Measurements from ENCODE around the gene STAT4.
A peak's percentile ranks its signal among the peaks of the same experiment; 100 is the strongest.

The STAT4 gene

DNA sequence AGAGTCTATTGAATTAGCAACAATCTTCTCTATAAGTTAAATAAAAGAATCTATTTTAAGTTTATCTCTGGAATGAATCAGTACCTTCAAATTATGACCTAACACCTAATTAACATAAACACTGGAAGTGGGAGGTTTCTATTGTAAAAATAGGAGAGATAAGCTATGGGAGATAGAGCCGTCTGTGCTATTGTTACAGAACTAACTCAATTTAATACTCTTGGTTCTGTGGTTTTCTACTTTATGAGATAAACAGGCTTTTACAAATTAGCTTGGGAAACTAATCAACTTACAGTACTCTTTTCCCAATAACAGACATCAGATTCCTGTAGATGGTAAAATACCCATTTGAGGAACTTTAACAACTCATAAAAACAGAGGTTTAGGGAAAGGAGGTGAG lies 111.2 kb downstream of the STAT4 start:
- DNase-seq: no peak

DNA sequence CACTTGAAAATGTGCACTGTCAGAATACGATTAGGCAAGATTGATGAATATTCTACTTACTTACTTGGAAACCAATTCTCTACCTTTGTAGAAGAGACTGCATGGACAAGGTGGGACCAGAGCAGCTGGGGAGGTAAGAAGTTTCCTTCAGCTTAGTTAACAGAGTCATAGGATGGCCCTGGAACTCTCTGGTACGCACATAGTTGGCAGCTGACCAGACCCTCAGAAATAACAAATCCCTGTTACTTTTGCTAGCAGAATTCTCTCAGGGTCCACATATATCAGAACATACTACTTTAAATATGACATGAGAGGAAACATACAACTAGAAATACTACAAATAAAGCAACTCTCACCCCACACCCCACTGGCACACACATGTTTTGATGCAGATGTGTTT lies 112.1 kb downstream of the STAT4 start:
- no peak for DNase-seq

DNA sequence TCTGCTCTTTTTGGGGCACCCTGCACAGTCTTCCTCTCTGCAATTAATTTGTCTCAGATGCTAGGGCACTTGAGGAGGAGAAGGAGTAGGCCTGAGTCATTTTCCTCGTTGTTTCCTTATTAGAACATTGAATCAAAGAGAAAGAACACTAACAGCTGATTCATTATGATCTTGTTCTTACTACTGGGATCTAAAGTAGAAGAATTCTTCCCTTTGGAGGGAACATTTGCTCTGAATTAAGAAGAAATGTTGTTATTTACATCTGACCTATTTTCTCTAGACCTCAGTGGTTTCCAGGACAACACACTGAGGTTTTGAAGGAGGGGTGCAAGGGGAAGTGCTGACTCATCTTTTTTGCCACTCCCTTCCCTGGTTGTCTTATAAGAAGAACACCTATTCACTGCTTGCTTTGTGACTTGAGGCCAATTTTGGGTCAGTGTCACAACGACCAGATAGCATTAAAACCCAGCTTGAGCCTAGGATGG lies 112.5 kb downstream of the STAT4 start:
- peak; percentile 79 for DNase-seq

DNA sequence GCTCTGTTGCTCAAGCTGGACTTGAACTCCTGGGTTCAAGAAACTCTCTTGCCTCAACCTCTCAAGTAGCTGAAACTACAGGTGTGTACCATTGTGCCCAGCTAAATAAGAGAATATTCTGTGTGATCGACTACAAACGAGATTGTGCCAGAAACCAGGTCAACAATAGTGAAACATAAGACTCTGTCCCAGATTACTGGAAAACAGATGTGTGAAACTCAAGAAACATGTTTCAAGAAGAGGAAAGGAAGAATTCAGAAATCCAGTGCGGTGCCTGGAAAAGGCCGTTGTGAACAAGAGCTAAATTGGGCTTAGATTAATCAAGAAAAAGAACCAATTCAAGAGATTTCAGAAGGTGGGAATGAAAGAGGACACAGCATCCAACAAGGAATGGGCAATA lies 113.4 kb downstream of the STAT4 start:
- no peak for DNase-seq

DNA sequence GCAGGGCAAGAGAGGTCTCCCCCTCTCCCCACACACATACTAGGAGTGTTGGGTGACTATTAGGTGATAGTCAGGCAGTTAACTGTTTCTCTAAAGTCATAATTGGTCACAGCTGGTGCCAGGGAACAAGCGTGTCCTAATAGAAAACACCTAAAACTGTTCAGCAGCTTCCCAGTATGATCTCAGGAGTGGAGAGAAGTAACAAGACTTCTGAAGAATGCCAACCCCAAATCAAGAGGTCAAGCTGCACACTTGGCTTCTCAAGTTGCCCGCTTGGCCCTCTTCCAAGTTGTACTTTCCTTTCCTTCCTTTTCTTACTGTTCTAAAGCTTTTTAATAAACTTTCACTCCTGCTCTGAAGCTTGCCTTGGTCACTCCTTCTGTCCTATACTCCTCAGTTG lies 114.4 kb downstream of the STAT4 start:
- no peak for DNase-seq

DNA sequence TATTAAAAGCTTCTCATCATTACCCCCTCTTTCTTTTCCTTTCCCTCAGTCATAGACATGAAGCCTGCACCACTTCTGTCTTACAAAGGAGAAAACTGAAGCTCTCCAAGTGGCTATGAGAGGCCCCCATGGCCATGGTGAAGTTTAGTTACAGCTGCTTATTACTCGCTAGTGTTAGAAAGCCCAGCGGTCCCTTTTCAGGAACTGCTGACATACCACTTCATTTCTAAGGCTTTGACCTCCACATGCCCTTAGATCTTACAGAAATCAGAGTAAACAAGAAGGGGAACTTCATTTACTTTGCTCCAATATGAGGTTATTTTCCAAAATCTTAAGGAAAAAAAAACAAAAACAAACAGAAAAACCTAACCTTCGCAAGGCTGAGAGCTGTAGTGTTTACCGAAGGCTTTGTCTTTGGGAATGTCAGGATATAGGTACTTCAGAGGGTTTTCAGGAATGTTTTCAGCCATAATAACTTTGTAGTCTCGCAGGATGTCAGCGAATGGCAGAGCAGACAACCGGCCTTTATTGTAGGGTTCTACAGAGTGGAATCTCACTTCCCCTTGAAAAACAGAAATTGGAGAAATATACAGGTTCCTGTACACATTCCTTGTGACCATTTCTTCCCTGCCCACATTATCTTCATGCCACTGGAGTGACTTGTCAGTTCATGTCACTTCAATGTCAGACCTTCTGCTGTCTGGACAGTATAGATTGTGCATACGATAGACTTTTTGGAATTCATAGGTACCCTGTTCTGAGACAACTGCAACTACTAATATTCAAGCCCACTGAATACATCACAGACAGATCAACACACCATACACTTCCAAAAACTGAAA lies 118.0 kb downstream of the STAT4 start:
- no peak for DNase-seq

DNA sequence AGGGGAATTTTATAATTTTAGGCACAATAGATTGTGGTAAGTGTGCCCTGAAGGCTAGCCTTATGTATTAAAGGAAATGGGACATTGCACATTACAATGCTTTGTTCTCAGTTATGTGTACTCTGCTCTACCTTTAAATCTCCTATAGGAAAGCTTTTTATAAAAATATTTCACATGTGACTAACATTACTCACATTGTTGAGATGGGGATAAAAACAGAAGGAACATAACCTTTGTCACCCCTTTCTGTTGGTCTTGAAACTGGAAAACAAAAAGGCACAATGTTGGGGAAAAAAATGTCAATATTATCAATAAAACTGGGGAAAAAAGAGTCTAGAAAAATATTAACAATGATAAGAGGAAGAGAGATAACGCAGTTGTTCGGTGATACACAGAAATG lies 119.5 kb downstream of the STAT4 start:
- no peak for DNase-seq

DNA sequence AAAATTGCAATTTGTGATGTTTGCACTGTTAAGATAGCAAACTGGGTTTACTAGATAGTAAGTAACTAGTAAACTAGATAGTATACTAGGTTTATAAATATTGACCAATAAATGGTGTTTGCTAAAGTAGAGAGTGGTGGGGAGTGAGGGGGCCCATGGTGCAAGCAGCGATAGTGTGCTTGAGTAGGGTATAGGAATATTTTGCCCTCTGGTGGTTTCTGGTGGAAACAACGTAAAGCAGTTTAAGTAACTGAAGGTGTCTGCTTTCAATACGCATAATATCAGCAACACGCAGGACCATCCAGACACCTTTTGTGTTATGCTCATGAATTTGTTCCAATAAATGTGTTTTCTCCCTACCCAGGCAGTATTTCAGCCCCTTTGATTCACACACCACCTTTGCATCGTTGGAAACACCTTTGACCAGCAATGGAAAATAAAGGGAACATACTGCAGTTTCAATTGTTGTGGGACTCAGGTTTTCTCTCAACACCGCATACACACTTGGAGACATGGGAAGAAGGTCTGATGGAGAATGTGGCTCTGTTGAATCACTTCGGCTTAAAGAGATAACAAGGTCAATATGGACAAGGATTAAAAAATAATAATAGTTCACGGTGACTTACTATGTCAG lies 120.2 kb downstream of the STAT4 start:
- DNase-seq: peak; percentile 71

DNA sequence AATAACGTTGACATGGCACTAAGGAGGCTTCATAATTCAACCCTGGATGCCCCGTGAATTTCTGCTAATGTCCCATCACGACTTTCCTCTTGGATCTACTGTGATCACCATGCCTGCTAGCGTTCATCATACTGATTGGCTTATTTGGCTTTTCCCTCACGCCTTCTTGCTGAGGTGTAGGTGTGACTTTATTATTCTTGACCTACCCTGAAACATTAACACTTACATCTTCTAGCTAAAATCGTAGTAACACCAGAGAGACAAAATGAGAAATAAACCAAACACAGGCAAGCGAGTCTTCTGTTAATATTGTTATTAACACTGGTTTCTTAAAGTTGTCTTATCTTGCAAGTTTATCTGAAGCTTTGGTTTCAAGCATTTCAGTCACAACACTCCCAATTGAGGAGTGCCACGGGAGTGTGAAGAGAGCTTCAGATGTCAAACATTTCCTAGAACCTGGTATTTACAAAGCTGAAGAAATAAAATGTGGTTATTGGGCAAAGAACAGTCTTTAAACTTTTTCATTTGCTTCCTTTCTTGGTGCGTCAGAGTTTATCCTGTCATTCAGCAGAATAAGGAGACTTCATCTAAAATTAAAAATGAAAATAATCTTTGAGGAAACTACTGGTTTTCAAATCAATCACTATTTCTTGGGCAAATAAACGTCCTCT lies 121.4 kb downstream of the STAT4 start:
- DNase-seq: no peak

DNA sequence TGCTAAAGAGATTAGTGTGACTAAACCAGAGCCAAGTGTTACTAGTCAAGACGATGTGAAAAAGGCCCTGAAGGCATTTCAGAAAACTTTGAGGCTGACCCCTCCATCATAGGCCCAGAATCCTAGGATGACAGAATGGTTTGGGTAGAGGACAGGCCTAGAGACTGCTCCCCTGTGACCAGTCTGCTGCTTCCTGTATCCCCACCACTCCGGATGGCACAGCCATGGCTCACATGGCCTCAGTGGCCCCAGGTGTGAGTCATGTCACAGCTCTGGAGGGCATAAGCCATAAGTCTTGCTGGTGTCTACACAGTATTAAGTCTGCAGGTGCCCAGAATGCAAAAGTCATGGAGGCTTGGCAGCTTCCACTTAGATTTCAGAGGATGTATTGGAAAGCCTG lies 124.4 kb downstream of the STAT4 start:
- no peak for DNase-seq

DNA sequence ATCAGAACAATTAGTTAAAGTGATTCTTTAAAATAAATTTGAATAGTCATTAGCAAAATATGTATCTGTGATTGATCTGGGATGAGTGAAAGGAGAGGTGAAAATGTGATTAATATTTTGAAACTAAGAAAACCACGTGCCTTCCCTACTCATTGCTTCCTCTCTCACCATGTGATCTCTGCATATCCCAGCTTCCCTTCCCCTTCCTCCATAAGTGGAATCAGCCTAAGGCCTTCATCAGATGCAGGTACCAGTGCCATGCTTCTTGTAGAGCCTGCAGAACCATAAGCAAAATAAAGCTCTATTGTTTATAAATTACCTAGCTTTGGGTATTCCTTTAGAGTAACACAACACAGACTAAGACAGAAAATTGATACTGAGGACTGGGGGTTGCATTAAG lies 125.7 kb downstream of the STAT4 start:
- DNase-seq: no peak

DNA sequence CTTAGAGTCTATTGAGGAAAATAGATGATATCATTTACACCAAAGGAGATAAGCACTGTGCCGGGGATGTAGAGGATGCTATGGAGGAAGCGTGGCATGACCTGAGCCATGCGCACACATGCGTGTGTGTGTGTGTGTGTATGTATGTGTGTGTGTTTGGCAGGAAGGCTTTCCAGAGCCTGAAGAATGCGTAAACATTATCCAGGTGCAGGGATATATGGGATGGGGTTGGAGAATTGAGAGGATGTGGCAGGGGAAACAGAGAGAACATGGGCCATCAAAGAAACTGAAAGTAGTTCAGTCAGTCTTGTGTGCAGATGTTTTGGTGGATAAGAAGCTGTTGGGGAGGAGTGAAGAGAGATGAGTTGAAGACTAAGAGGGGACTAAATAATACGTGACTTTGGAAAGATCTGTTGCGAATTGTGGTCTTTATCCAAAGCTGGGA lies 127.5 kb downstream of the STAT4 start:
- no peak for DNase-seq

DNA sequence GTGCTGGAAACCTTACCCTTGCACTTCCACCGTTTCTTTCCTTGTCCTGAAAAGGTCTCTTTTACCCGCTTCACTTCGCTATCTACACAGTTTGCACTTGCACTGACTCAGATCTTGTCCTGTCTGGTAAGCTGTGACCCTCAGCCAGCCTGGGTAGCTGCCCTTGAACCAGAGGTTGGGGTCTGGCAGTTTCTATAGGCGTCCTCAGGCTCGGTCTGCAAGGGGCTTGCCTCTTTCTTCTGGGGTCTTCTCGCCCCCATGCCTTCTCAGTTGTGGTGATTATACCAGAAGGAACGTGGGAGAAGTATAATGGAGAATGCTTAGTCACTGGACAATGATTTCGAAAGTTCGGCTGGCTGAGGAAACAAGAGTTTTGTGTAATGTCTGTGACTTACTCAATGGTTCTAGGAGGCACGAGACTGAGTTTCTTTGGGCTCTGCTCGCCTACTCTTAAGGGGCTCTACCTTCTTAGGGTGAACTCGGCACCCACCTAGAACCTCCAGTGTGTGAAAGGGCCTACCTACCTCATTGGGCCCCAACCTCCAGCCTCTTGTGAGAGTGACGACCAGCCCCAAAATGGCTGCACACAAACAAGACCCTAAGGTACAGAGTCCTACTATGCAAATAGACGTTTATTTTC lies 129.9 kb downstream of the STAT4 start:
- DNase-seq: peak; percentile 79

DNA sequence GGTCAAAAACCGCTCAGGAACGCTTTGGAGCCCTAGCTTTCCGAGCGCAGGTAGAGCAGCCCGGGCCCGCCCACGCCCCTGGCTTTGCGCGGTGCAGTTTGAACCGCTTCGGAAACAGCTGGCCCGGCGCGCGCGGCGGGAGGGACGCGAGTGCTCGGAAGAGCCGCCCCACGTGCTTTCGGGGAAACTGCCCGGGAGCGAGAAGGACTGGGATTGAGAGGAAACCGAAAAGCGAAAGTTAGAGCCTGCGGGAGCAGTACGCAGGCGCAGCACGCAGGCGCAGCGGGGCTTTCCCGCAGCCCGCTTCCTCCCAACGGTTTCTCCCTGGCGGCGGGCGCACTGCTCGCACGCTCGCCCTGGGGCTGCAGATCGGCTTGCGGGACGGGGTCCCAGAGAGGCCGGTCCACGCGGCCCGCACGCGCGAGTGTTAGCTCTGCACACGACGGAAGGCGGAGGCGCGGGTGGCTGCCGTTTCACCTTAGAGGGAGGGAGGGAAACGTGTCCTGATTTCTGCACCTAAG lies 130.5 kb downstream of the STAT4 start:
- DNase-seq: peak; percentile 97

DNA sequence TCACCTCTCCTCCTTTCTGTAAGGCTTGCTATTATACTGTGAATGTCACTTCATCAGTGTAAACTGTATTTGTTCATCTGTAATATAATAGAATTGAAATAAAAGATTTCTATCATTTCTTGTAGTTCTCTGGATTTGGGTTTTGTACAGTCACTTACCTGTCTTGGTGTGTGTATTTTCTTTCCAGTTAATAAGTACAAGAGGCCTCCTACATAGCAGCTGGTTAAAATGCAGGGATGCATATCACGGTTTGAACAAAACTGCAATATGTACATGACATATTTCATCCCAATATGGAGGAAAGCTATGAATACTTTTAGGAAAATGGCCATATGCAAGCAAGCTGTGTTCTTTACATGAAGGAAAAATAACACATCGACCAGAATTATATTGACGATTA lies 131.4 kb downstream of the STAT4 start:
- DNase-seq: no peak

DNA sequence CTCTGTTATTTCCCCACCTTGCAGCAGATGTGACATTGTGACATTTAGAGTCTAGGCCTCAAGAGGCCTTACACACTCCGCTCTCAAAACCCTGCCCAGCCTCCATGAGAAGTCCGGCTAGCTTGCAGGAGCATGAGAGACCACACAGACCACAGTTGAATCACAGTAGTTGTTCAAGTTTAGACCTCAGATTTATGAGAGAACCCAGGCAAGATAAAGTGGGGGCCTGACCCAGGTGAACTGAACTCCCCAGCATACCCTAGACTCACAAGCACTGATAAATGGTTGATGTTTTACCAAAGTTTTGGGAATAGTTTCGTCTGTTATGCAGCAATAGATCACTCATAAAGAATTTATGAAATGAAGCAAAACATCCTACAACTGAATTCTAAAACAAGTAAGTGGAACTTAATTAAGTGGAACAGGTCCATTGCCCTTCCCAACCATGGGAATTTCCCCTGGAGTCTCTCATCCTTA lies 132.1 kb downstream of the STAT4 start:
- peak; percentile 72 for DNase-seq

DNA sequence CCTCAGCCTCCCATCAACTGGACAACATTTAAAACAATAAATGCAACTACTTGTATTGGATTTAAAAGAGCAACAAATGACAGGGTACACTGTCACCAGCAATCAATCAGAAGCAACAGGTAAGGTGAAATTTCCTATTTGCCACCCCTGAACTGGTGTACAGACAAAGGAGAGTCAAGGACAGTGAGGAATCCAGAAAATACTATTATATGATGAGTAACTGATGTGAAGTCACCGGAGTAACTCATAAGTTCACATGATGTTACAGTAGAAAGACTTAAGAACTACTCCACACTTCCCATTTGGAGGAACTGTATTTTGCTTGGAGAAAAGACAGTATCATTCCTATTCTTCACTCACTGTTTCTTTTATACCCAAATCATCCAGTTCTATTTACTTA lies 132.7 kb downstream of the STAT4 start:
- DNase-seq: no peak

DNA sequence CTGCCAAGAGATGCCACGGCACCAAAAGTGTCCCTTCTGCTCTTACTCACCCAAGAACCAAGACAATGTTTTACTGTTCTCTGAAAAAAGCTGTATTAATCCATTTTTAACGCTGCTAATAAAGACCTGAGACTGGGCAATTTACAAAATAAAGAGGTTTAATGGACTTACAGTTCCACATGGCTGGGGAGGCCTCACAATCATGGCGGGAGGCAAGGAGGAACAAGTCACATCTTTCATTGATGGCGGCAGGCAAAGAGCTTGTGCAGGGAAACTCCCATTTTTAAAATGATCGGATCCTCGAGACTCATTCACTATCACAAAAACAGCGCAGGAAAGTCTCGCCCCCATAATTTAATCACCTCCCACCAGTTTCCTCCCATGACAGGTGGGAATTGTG lies 135.0 kb downstream of the STAT4 start:
- no peak for DNase-seq

DNA sequence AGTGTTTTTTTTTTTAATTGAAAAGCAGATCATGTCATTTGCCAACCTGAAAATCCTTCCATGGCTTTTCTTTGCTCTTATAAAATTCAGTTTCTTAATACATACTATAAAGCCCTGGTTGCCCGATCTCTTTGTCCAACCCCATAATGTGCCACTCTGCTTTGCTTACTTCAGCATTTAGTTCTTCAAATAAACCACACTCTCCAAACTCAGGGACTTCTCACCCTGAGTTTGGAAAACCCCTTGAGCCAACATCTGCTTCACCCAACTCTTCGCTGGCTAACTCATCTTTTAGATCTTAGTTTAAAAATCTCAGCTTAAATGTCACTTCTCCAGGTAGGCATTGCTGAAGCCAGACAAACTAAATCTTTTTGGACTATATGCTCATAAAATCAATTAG lies 135.6 kb downstream of the STAT4 start:
- no peak for DNase-seq

DNA sequence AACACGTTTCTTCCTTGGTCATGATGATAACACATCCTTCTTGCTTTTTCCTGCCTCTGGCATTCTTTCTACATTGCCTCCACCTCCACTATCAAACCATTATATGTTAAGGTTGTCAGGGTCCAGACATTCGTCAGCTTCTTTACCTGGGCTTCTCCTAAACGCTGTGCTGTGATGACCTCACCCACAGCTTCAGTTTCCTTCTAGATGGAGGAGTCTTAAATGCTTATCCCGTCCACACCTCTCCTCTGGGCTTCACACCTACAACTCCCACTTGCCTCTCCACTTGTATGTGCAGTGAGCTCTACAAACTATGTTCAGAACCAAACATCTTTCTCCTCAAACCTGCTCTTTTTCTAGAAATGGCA lies 136.2 kb downstream of the STAT4 start:
- no peak for DNase-seq

DNA sequence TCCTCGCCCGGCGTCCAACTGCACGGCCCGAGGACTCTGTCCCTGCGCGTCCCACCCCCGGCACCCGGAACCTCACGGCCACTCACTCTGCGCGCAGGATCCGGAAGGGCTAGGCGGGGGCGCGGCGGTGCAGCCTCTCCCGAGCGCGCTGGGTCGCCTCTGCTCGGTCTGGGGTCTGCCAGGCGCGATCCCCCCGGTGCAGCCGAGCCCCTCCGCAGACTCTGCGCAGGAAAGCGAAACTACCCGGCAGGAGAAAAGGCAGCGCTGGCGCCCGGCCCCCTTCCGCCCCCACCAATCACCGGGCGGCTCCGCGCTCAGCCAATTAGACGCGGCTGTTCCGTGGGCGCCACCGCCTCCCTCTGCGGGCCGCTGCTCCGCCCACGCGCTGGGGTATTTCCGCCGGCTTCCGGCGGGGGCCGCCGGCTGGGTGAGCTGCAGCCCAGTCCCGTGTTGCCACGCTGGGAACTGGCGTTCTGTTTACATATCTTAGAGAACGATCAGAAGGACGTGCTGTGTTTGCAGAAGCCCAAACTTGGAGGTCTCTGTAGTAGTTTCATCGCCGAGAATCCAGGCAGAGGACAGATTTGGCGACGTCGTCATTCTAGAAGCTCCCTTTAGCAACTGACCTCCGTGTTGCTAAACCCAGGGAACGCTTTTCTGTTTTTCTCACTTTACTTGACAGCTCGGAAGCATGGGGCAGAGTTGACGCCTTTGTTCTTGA lies 136.7 kb downstream of the STAT4 start, which contains the start of gene STAT1:
Gene STAT1, minus strand, starts transcription at position 240 of the 721 bp plus-strand sequence. CDS start 4,168 bp downstream, outside the sequence.
- DNase-seq: peak; percentile 99

DNA sequence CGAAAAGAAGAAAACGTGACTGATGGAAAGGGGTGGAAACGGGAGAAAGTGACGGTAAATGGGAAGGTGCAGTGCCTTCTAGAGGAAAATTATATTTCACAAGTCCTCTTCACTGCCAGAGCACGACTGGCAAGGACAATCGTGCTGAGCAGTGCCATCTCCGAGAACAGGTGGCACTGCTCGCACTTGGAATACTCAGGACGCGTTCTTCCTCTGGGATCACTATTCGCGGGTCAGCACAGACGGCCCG lies 137.2 kb downstream of the STAT4 start:
- no peak for DNase-seq

All from activated effector memory CD4-positive, alpha-beta T cell treated with anti-CD3 and anti-CD28 coated beads, Interleukin-2, amount 50 U/mL, for 16 hours (primary cell).